DMS114 treated with DMSO at 0.1 percent for 48 hours (cell line): ENCODE data around the gene BEND6.
"Not testable (repeated sequence)": the region's sequence is repeated elsewhere in the genome, so short reads cannot be mapped to it uniquely, and the experiment has no call there.

Experiments
- DNase-seq: peaks from one replicate; lab custom pipeline; 2025; ENCODE audit not compliant: unreplicated experiment; lab: John Stamatoyannopoulos, UW

Gene BEND6

GRCh38 chr6:57026001-57026400, 71.1 kb downstream of the BEND6 start:
- no peak for DNase-seq

GRCh38 chr6:57027301-57027700, 72.4 kb downstream of the BEND6 start:
- DNase-seq, result no peak

GRCh38 chr6:57029213-57029612, 74.3 kb downstream of the BEND6 start:
- no peak for DNase-seq

GRCh38 chr6:57033228-57033627, 78.3 kb downstream of the BEND6 start:
- no peak for DNase-seq

GRCh38 chr6:57035549-57035948, 80.6 kb downstream of the BEND6 start:
- DNase-seq, result no peak

- DNase-seq, result no peak
These were observed 84.0 kb downstream of the BEND6 start for GRCh38 chr6:57038906-57039305.

- DNase-seq, result no peak
These were observed 85.1 kb downstream of the BEND6 start for GRCh38 chr6:57040011-57040410.

- not testable (repeated sequence) for DNase-seq
These were observed 89.2 kb downstream of the BEND6 start for GRCh38 chr6:57044061-57044460.

GRCh38 chr6:57044568-57044967, 89.7 kb downstream of the BEND6 start:
- DNase-seq, result no peak

GRCh38 chr6:57046332-57047256, 91.7 kb downstream of the BEND6 start, which contains the start of gene KIAA1586:
Gene KIAA1586, plus strand, starts transcription at chr6:57046693. Its CDS starts 63 bp downstream, at chr6:57046756.
- DNase-seq, result peak; percentile 95

- not testable (repeated sequence) for DNase-seq
These were observed 92.3 kb downstream of the BEND6 start for GRCh38 chr6:57047257-57047585.

GRCh38 chr6:57047859-57048258, 93.0 kb downstream of the BEND6 start:
- DNase-seq, result not testable (repeated sequence)

GRCh38 chr6:57048577-57048976, 93.7 kb downstream of the BEND6 start:
- DNase-seq, result no peak

- DNase-seq, result no peak
These were observed 108.9 kb downstream of the BEND6 start for GRCh38 chr6:57063847-57064246.

GRCh38 chr6:57064809-57065208, 109.9 kb downstream of the BEND6 start:
- DNase-seq, result no peak

- DNase-seq, result no peak
These were observed 113.2 kb downstream of the BEND6 start for GRCh38 chr6:57068061-57068460.

- DNase-seq, result no peak
These were observed 114.3 kb downstream of the BEND6 start for GRCh38 chr6:57069228-57069627.

GRCh38 chr6:57069920-57070331, 115.0 kb downstream of the BEND6 start:
- DNase-seq, result no peak

- DNase-seq, result no peak
These were observed 117.2 kb downstream of the BEND6 start for GRCh38 chr6:57072108-57072507.

- no peak for DNase-seq
These were observed 119.5 kb downstream of the BEND6 start for GRCh38 chr6:57074383-57074782.

GRCh38 chr6:57075092-57075491, 120.2 kb downstream of the BEND6 start:
- DNase-seq, result no peak
